ENCODE data around the gene CASP2. TPM values are rescaled to one million over a fixed set of nuclear protein-coding genes. Genes with fewer than 3 reads are reported as not detected.

CASP2 gene
- total and polyA plus RNA-seq, 8 donors: 4.2 to 19.7 (median 8.7) TPM

GRCh38 chr7:143329471-143330170 lies 41.5 kb downstream of the CASP2 start:
- FAIRE-seq: no peak
- intact Hi-C loops (cut with DNase I): no loop called here
- Histone ChIP-seq H3K36me3 (no peaks in the 10 kb centered on the region), H3K9me3 (no peaks in the 10 kb centered on the region), H3K27me3 (no peaks in the 10 kb centered on the region), H3K27ac (no peak overlapping the region), H3K4me1 (no peaks in the 10 kb centered on the region), H3K4me3 (no peak overlapping the region)
- no peak for ATAC-seq
- 79 to 82% methylated on average over 10 of the region's 10 CpGs for WGBS, 2 donors
- DNase-seq: no peak
- TF ChIP-seq, protein P1, sequence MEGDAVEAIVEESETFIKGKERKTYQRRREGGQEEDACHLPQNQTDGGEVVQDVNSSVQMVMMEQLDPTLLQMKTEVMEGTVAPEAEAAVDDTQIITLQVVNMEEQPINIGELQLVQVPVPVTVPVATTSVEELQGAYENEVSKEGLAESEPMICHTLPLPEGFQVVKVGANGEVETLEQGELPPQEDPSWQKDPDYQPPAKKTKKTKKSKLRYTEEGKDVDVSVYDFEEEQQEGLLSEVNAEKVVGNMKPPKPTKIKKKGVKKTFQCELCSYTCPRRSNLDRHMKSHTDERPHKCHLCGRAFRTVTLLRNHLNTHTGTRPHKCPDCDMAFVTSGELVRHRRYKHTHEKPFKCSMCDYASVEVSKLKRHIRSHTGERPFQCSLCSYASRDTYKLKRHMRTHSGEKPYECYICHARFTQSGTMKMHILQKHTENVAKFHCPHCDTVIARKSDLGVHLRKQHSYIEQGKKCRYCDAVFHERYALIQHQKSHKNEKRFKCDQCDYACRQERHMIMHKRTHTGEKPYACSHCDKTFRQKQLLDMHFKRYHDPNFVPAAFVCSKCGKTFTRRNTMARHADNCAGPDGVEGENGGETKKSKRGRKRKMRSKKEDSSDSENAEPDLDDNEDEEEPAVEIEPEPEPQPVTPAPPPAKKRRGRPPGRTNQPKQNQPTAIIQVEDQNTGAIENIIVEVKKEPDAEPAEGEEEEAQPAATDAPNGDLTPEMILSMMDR (IDR thresholded peaks at IDR 0.05): no peak

- H3K36me3 ChIP-seq: no peaks in the 10 kb centered on the region
- DNase-seq (no peak), FAIRE-seq (no peak), ATAC-seq (peak in 3 of 4 donors; percentile 17 to 84 (median 53))
- no peak overlapping the region for H3K27ac ChIP-seq
- 84 to 86% methylated on average over 8 of the region's 8 CpGs for WGBS, 2 donors
- intact Hi-C loops (cut with DNase I): no loop called here
- H3K9me3 ChIP-seq: no peaks in the 10 kb centered on the region
- TF ChIP-seq, protein P1 (IDR thresholded peaks at IDR 0.05): no peak
- no peaks in the 10 kb centered on the region for H3K27me3 ChIP-seq
- no peak overlapping the region for H3K4me3 ChIP-seq
- no peaks in the 10 kb centered on the region for H3K4me1 ChIP-seq
These were observed 43.1 kb downstream of the CASP2 start for GRCh38 chr7:143331179-143331801.

- no peaks in the 10 kb centered on the region for H3K4me1 ChIP-seq
- H3K9me3 ChIP-seq: no peaks in the 10 kb centered on the region
- intact Hi-C loops (cut with DNase I): no loop called here
- FAIRE-seq (no peak), DNase-seq (no peak), ATAC-seq (no peak)
- no peak overlapping the region for H3K27ac ChIP-seq
- TF ChIP-seq, protein P1 (IDR thresholded peaks at IDR 0.05): no peak
- H3K36me3 ChIP-seq: no peaks in the 10 kb centered on the region
- WGBS, 2 donors: 23 to 30% methylated on average over 1 of the region's 1 CpG
- H3K27me3 ChIP-seq: no peaks in the 10 kb centered on the region
- H3K4me3 ChIP-seq: no peak overlapping the region
These were observed 46.1 kb downstream of the CASP2 start for GRCh38 chr7:143334244-143334643.

DNA sequence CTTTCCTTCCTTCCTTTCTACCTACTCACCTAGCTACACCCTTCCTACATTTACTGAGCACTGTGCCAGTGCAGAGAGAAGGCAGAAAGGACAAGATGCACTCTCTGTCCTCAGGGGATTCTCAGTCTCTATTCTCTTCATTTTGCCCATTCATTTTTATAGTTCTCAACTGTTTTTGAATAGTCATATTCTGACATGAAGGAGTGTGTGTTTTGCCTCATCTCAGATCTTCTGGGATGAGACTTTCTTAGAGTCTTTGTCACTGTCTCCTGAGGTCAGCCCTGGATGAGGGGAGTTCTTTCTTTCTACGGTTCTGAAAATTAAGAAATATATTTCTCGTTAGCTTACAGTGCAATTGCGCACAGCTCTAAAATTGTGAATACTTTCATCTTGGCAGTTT lies 49.1 kb downstream of the CASP2 start:
- Histone ChIP-seq H3K4me3 (no peak overlapping the region), H3K27me3 (no peaks in the 10 kb centered on the region), H3K4me1 (no peaks in the 10 kb centered on the region), H3K27ac (no peak overlapping the region), H3K9me3 (no peaks in the 10 kb centered on the region), H3K36me3 (no peaks in the 10 kb centered on the region)
- TF ChIP-seq, protein P1 (IDR thresholded peaks at IDR 0.05): no peak
- no peak for DNase-seq
- 77 to 81% methylated on average over 3 of the region's 3 CpGs for WGBS, 2 donors
- FAIRE-seq: no peak
- intact Hi-C loops (cut with DNase I): no loop called here
- no peak for ATAC-seq

DNA sequence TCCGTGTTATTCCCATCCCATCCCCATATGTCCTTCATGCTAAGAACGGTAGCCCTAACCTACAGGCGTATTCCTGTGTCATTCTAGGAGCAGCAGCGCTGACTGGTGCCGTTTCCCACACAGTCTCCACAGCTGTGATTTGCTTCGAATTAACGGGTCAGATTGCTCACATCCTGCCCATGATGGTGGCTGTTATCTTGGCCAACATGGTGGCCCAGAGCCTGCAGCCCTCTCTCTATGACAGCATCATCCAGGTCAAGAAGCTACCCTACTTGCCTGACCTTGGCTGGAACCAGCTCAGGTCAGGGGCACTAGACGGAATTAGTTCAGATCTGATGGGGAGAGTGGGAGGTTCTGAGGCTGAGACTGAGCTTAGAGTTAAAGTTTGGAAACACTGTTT lies 53.7 kb downstream of the CASP2 start:
- H3K9me3 ChIP-seq: no peaks in the 10 kb centered on the region
- TF ChIP-seq, protein P1 (IDR thresholded peaks at IDR 0.05): no peak
- FAIRE-seq: no peak
- ATAC-seq: no peak
- no peak overlapping the region for H3K27ac ChIP-seq
- no peak for DNase-seq
- no peaks in the 10 kb centered on the region for H3K4me1 ChIP-seq
- 79 to 87% methylated on average over 8 of the region's 8 CpGs for WGBS, 2 donors
- no peaks in the 10 kb centered on the region for H3K36me3 ChIP-seq
- intact Hi-C loops (cut with DNase I): no loop called here
- peaks cover 0 to 4% (median 0%) of the 10 kb centered on the region in 4 donors for H3K27me3 ChIP-seq
- no peak overlapping the region for H3K4me3 ChIP-seq
